ENCODE measurements around the gene PER1.

The PER1 gene

GRCh38 chr17:8122924-8123694 is 29.1 kb downstream of the PER1 start:
- Histone ChIP-seq H3K27me3 (peaks cover 0 to 4% of the 10 kb centered on the region in 2 donors), H3K27ac (peak overlapping the region; percentile 20 to 40), H3K4me3 (peak overlapping the region; percentile 51 to 70), H3K9me3 (no peaks in the 10 kb centered on the region), H3K36me3 (no peaks in the 10 kb centered on the region), H3K4me1 (peaks cover 0 to 80% (median 69%) of the 10 kb centered on the region in 4 donors)
- TF ChIP-seq CTCF (IDR thresholded peaks at IDR 0.05) = no peak
- DNase-seq = no peak
- intact Hi-C loops (cut with DNase I; ENCODE audit: low total_unique reads) = loop anchor here (5.0 kb wide), 1 partner anchor 39 kb away; the partner anchor contains the start of gene VAMP2

- H3K4me3 ChIP-seq = peak overlapping the region; percentile 51 to 70
- no peak for TF ChIP-seq CTCF (IDR thresholded peaks at IDR 0.05)
- no peak for DNase-seq
- H3K9me3 ChIP-seq = no peaks in the 10 kb centered on the region
- H3K36me3 ChIP-seq = no peaks in the 10 kb centered on the region
- H3K4me1 ChIP-seq = peaks cover 0 to 84% (median 76%) of the 10 kb centered on the region in 4 donors
- intact Hi-C loops (cut with DNase I; ENCODE audit: low total_unique reads) = loop anchor here (5.0 kb wide), 1 partner anchor 40 kb away; the partner anchor contains the start of gene VAMP2
- H3K27me3 ChIP-seq = peaks cover 0 to 4% of the 10 kb centered on the region in 2 donors
- H3K27ac ChIP-seq = peak overlapping the region; percentile 32 to 48
Observed at GRCh38 chr17:8122422-8122923, 29.7 kb downstream of the PER1 start.

- peaks cover 0 to 10% of the 10 kb centered on the region in 2 donors for H3K27me3 ChIP-seq
- peaks cover 0 to 83% (median 76%) of the 10 kb centered on the region in 4 donors for H3K4me1 ChIP-seq
- H3K4me3 ChIP-seq = peak overlapping the region; percentile 51 to 70
- TF ChIP-seq CTCF (IDR thresholded peaks at IDR 0.05) = peak; percentile 25 to 41
- no peak for DNase-seq
- no peaks in the 10 kb centered on the region for H3K9me3 ChIP-seq
- intact Hi-C loops (cut with DNase I; ENCODE audit: low total_unique reads) = loop anchor here (5.0 kb wide), 1 partner anchor 40 kb away; the partner anchor contains the start of gene VAMP2
- H3K27ac ChIP-seq = peak overlapping the region; percentile 32 to 48
- no peaks in the 10 kb centered on the region for H3K36me3 ChIP-seq
Observed at GRCh38 chr17:8121681-8122421, 30.4 kb downstream of the PER1 start.

GRCh38 chr17:8121407-8121680 is 30.9 kb downstream of the PER1 start:
- Histone ChIP-seq H3K4me3 (peak overlapping the region; percentile 51 to 70), H3K4me1 (peaks cover 0 to 80% (median 73%) of the 10 kb centered on the region in 4 donors), H3K36me3 (no peaks in the 10 kb centered on the region), H3K27ac (peak overlapping the region; percentile 32 to 48), H3K9me3 (no peaks in the 10 kb centered on the region), H3K27me3 (peaks cover 0 to 15% of the 10 kb centered on the region in 2 donors)
- no peak for DNase-seq
- no peak for TF ChIP-seq CTCF (IDR thresholded peaks at IDR 0.05)
- intact Hi-C loops (cut with DNase I; ENCODE audit: low total_unique reads) = loop anchor here (5.0 kb wide), 1 partner anchor 41 kb away; the partner anchor contains the start of gene VAMP2

GRCh38 chr17:8120520-8121406 is 31.4 kb downstream of the PER1 start:
- DNase-seq = no peak
- Histone ChIP-seq H3K36me3 (no peaks in the 10 kb centered on the region), H3K27ac (peak overlapping the region; percentile 20 to 83), H3K4me1 (peaks cover 0 to 75% (median 71%) of the 10 kb centered on the region in 4 donors), H3K9me3 (no peaks in the 10 kb centered on the region), H3K27me3 (peaks cover 0 to 21% of the 10 kb centered on the region in 2 donors), H3K4me3 (peak overlapping the region; percentile 51 to 70)
- intact Hi-C loops (cut with DNase I; ENCODE audit: low total_unique reads) = loop anchor here (5.0 kb wide), 1 partner anchor 42 kb away; the partner anchor contains the start of gene VAMP2
- TF ChIP-seq CTCF (IDR thresholded peaks at IDR 0.05) = peak in 1 of 2 experiments; percentile 20
